Measurements from ENCODE around the gene DMRTB1.

- TF ChIP-seq CTCF (IDR thresholded peaks at IDR 0.05) (no peak), POLR2A (IDR thresholded peaks at IDR 0.05) (no peak)
Observed at GRCh38 chr1:53473463-53473862, 14.3 kb downstream of the DMRTB1 start.

All from Peyer's patch (tissue), 4 donors.